Thyroid gland (tissue), 4 donors: ENCODE measurements around the gene LTV1.

Source experiments
- POLR2A ChIP-seq, 2 donors: fragments of 450-650 bp; IDR thresholded peaks; one replicate each; pipeline ENCODE4 v1.6.1; 2017; ENCODE audit warnings: antibody characterized with exemption in 2 of 2, mild to moderate bottlenecking in 2 of 2, moderate library complexity in 1 of 2
- TF ChIP-seq, protein P1 (sequence below), 6 experiments: fragments of 200-600 bp in 3 of 6; fragments of 450-650 bp in 3 of 6; sonication (generic) in 3 of 6; IDR thresholded peaks; one replicate each; pipeline ENCODE4 v1.5.1; 2016 to 2019; ENCODE audit warnings: antibody characterized with exemption in 6 of 6, mild to moderate bottlenecking in 2 of 6, inconsistent platforms in 1 of 6, moderate library complexity in 1 of 6

DNA sequence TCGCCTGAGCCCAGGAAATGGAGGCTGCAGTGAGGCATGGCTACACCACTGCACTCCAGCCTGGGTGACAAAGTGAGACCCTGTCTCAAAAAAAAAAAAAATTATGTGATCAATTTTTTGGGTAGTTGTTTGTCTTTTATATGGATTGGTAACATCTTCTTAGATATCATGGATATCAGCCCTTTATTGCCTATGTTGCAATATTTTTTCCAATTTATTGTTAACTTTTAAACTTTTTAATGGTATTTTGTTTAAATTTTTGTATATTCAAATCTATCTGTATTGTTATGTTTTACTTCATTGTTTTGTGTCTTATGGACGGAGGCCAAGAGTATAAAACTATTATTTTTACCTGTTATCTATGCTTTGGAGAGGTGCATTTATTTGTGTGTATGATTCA, 32.4 kb upstream of the LTV1 start:
- TF ChIP-seq POLR2A (IDR thresholded peaks at IDR 0.05) = no peak
- TF ChIP-seq, protein P1, sequence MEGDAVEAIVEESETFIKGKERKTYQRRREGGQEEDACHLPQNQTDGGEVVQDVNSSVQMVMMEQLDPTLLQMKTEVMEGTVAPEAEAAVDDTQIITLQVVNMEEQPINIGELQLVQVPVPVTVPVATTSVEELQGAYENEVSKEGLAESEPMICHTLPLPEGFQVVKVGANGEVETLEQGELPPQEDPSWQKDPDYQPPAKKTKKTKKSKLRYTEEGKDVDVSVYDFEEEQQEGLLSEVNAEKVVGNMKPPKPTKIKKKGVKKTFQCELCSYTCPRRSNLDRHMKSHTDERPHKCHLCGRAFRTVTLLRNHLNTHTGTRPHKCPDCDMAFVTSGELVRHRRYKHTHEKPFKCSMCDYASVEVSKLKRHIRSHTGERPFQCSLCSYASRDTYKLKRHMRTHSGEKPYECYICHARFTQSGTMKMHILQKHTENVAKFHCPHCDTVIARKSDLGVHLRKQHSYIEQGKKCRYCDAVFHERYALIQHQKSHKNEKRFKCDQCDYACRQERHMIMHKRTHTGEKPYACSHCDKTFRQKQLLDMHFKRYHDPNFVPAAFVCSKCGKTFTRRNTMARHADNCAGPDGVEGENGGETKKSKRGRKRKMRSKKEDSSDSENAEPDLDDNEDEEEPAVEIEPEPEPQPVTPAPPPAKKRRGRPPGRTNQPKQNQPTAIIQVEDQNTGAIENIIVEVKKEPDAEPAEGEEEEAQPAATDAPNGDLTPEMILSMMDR (IDR thresholded peaks at IDR 0.05) = no peak
